ENCODE data around the gene EVI5.
A peak's percentile ranks its signal among the peaks of the same experiment; 100 is the strongest.

Gene EVI5

DNA sequence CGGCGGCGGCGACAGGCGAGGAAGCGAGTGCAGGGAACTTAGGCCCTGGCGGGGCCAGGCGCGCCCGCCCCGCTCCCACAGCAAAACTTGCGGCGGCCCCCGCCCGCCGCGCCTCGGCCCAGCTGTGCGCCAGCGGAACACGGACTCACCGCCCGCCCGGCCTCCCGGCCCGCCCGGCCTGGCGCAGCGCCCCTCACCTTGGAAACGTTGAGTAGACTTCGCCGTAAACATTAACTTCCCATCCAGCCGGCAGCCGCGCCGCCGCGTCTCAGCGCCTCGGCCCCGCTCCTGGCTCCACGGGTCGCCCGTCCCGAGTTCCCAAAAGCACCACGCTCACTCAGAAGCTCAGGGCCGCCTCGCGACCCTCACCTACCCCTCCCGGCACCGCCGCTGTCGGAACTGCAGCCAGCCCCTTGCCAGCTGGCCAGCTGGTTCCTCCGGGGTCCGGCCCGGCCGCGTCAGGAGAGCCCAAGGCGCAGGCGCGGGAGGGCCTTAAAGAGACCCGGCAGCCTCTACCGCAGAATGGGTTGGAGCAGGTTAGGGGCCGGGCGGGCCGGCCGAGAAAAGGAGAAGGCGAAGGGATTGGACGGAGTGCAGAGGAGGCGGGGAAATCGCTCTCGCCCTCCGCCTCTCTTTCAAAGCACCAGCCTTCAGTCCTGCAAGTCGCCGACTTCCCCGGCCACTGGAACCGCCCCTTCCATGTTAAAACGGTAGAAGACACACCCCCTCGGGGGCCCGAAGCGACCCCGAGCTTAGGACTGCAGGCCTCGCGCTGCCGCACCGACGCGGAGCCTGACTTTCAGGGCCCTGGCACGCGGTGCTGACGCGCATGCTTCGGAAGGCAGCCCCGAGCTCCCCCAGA lies at the start of gene EVI5:
Gene EVI5, minus strand, starts transcription at position 470 of the 862 bp plus-strand sequence. CDS start 48,562 bp downstream, outside the sequence.
- peak; percentile 57 for DNase-seq

DNA sequence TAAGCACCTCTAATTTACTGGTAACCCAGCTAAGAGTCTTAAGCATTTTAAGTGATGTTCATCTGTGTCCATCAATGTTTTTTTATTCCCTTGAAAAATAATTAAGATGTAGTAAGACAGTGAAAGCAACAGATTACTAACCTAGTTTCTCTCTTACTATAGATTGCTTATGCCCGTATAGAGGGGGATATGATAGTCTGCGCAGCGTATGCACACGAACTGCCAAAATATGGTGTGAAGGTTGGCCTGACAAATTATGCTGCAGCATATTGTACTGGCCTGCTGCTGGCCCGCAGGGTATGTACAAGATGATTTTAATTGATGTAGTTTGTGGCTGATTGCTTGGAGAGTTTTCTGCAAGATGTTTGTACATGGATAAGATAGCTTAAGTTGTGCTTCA lies 49.7 kb upstream of the EVI5 start:
- no peak for DNase-seq

DNA sequence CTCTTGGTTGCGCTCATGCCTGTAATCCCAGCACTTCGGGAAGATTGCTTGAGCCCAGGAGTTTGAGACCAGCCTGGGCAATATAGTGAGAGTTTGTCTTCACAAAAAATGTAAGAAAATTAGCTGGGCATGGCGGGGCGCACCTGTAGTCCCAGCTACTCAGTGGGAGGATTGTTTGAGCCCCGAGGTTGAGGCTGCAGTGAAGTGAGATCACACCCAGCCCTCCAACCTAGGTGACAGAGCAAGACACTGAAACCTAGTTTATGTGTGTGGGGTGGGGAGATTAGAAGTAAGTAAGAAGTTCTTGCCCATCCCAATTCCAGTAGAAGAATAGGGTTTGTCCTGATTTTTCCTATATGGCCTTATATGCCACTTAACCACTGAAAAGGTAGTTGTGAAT lies 48.9 kb upstream of the EVI5 start:
- DNase-seq = peak; percentile 32

DNA sequence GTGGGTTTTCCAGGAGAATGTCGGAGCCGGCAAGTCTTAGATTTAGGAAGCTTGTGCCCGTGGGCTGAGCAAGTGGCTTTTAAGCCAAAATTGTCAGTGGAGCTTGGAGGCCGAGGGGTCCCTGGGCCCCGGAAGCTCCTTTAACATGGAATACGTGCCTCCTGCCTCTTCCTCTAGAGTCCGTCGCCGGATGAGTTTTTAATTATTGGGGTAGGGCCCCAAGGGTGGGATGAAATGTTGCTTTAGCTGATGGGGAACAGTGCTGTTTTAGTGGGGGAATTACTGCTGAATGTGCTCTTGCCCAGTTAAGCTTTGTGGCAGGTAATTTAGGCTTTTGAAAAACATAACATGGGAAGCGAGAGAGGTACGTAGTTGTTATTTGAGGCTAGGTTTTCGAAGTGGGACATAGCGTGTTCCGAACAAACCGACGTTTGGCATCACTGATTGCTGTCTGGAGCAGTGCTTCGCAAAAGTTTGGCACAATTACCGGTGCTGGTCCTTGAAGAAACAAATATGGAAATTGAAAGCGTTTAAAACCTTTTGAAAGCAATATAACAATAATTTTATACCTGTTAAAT lies 47.7 kb upstream of the EVI5 start:
- no peak for DNase-seq

DNA sequence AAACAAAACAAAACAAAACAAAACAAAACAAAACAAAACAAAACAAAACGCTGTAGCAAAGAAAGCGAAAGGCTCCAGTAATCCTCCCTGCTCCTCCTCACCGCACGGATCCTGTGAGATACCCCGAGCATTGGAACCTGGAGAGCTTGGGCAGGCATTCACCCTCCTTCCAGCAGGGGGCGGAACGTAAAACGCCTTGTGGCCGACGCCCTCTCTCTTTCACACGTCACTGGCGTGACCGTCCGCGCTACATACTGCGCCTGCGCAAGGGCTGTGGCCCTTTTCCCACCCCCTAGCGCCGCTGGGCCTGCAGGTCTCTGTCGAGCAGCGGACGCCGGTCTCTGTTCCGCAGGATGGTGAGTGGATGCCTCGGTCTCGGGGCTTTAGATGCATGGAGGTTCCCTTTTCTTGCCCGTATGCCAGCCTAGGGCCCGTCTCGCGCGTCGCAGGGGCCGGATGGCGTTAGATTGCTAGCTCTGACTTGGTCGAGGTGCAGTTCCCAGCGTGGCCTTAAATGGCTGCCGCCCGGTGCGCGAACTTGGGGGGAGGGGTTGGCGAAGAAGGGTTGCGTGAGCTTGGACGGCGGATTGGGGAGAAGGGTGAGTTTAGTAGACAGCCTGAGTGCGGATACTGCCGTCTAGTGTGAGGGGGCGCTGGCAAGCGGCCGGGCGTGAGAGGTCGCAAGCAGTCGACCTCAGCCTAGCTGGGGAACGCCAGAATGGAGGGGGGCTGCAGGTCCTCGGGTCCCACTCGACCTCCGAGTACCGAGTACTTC lies 47.0 kb upstream of the EVI5 start, which contains the start of gene RPL5:
Gene RPL5, plus strand, starts transcription at position 279 of the 775 bp plus-strand sequence. Its CDS starts 75 bp downstream, at position 354.
- peak; percentile 97 for DNase-seq

DNA sequence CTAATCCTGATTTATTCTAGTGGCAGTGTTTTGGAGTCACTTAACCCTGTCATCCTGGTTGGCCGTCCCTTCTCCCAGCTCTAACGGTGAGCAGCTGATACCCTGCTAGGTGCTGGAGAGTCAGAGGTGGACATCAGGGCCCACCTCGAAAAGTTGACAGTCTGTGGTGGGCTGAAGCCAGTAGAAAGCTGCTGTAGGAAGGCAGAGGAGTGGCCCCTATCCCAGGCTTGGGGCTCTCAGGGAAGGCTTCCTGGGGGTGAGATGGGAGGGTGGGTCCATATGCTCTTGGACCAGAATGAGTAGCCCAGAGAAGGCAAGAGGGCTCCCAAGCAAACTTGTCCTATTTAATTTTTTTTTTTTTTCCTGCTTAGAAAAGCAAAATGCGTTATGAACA lies 46.5 kb upstream of the EVI5 start:
- DNase-seq = no peak

DNA sequence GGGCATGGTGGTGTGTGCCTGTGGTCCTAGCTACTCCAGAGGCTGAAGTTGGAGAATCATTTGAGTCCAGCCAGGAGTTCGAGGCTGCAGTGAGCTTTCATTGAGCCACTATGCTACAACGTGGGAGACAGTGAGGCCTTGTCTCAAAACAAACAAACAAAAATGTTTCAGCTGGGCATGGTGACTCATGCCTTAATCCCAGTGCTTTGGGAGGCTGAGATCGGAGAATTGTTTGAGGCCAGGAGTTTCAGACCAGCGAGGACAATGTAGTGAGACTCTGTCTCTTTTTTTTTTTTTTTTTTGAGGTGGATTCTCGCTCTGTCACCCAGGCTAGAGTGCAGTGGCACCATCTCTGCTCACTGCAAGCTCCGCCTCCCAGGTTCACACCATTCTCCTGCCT lies 41.9 kb upstream of the EVI5 start:
- DNase-seq = no peak

DNA sequence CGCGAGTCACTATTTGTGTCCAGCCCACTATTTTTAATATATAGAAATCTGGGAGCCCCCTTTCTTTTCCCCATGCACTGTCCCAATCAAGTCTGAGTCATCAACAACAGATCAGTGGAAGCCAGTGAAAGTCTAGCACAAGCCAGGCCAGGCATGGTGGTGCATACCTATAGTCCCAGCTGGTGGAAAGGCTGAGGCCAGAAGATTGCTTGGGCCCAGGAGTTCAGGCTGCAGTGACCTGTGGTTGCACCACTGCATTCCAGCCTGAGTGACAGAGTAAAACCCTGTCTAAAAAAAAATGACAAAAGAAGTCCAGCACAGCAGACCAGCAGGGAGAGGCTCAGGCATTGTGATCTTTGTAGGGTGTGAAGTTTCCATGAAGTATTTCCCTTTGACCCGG lies 38.0 kb upstream of the EVI5 start:
- DNase-seq = no peak

DNA sequence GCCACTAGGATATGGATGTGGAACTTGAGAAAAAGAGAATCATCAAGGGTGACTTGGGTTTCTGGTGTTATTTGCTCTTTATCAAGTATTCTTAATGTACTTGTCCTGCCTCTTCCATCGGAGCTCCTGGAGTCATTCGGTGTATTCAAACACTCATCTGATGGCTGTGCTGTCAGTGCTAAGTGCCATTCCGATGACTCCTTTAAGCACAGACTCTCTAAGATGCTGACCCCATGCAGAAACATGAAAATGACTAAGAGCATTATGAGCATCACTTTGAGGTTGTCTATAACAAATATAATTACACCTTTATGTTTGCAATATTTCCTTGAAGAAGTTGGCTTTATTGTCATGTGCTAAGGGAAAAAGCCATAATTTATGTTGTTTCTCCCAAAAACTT lies 35.6 kb upstream of the EVI5 start:
- no peak for DNase-seq

DNA sequence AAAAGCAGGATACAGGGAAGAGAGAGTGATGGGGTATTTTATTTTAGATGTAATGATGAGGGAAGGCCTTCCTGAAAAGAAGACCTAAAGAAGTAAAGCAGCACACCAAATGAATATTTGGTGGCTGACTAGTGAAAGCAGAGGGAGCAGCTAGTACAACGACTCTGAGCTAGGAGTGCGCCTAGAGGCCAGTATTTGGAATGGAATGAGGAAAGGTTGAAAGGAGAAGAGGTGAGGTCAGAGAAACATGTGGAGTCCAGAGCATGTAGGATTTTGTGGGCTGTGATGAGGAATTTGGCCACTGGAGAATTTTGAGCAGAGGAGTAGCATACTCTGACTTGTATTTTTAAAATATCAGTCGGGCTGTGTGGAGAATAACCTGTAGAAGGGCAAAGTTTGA lies 35.1 kb upstream of the EVI5 start:
- no peak for DNase-seq

DNA sequence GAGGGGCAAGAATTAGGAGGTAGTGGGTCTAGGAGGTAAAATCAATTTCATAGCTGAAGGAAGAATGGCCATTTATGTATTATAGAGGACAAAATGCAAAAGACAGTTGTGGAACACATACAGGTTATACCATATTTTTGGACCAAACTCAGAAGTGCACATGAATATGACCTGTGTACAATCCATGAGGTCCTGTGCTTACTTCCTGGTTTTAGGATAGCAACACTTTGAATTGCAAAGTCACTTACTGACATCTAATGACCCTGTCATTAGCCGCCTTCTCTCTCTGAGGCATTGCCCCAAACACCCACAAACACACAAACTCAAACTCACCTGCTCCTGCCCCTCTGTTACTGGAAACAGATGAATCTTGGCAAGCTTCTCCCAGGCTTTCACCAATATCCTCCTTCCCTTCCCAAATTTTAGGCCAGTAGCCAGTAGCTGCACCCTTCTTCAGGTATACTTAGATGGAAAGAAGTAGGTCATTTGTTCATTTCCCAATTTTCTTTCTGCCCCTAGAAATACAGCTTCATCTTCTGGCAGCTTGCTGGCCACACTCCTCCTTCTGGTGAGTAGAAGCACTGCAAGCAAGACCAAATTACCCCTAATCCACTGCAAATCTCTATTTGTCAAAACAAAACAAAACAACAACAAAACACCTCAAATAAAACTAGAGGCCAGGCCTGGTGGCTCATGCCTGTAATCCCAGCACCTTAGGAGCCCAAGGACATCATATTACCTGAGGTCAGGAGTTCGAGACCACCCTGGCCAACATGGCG lies 33.3 kb upstream of the EVI5 start:
- peak; percentile 49 for DNase-seq

DNA sequence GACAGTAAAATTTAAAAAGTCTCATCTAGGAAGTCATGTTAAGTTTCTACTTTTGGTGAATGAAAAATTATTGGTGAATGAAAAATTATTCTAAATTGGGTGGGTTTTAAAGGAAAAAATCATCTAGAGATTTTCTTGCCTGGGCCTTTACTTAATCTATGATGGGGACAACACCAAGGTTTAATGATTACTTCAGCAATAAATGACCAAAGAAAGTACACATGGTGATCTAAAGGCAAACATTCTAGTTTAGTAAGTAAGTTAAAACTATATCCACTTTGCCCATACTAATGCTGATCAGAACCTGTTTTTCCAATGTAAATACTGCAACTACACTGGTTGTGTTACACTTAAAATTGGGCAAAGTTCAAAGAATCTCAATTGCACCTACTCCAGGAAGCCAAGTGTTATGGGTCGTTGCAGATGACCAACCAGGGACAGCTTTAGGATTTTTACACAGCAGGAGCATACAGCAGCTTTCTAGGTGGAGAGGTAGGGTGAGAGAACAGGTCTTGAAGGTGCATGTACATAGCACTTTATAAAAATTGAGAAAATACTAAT lies 32.3 kb upstream of the EVI5 start:
- no peak for DNase-seq

DNA sequence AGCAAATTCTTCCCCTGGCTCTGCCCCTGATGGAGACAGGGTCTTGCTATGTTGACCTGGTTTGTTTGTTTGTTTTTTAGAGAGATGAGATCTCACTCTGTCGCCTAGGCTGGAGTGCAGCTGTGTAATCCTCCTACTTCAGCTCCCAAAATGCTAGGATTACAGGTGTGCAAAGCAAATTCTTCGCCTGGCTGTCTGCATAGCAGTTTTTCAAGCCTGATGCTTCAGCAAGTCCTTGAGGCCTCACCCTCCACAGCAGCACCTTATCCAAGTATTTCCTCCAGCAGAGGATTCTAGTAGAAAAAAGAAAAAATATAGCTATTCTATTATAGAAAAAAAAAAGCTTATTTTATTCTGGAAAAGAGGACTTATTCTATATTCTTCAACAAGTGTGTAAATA lies 31.8 kb upstream of the EVI5 start:
- DNase-seq = no peak

DNA sequence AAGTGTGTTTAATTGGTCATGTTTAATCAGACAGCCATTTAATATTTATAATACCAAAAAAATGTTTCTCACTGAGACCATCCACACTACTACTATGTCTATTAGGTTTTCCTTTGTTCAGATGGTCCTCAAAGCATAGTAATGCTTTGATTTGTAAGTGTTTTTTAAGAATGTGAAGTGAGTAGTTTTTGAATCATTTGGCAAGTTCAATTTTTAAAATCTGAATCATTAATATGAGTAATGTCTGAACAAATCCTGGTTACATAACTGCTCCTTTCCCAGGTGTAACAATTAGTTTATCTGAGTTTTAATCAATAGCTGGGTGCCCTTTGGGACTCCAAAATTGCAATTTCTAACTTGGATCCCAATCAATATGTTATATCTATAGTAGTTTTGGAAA lies 23.5 kb upstream of the EVI5 start:
- no peak for DNase-seq

DNA sequence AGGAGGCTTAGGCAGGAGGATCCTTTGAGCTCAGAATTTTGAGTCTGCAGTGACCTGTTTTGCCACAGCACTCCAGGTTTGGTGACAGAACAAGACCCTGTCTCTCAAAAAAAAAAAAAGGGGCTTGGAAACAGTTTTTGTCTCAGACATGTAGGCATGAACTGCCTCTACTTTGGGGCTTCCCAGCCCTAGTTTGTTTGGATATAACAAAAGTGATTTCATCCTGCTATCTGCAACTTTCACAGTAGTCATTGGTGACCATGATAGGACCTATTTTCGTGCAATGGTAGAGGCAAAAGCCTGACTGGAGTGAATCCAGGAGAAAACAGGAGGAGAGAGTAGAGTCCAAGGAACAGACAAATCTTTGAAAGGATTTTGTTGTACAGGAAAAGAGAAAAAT lies 20.3 kb upstream of the EVI5 start:
- no peak for DNase-seq

DNA sequence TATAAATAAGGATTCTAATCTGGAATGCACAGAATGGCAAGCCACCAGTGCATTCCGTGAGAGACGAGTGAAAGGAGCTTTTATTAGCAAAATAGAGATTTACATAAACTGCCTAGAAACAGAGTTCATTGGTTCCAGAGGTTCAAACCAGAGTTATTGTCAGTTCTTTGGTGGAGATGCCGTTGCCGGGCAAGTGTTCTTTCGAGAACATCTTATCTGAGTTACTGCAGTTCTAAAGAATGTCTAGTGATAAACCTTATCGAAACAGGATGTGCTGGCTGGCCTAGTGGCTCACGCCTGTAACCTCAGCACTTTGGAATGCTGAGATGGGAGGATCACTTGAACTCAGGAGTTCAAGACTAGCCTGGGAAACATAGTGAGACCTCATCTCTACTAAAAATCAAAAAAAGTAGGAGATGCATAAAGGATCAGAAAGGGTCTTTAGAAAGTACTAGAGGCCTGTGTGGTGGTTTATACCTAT lies 19.9 kb upstream of the EVI5 start:
- peak; percentile 30 for DNase-seq

DNA sequence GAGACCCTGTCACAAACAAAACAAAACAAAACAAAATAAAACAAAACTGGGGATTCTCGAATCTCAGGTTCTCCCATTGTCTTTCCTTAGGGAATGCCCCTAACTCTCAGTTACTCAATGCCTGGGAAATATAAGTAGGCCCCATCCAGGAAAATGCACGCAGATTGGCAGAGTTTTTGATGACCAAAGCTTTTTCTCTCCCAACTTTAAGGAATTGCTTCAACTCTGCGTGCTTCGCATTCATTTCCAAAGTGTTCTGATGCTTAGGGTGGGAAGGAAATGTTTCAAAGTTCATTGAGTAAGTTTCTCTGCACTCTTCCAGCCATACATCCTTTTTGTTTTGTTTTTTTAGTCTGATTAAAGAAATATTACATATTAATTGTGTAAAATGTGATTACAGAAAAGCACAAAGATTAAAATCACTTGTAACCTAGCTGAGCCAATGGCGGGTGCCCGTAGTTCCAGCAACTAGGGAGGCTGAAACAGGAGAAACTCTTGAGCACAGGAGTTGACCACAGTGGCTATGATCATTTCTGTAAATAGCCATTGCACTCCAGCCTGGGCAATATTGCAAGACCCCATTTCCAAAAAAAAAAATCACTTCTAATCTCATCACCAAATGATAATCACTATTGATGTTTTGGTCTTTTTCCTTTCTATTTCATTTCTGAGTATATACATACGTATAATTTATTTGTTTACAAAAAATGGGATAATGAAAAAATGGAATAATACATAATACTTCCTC lies 18.4 kb upstream of the EVI5 start:
- no peak for DNase-seq

DNA sequence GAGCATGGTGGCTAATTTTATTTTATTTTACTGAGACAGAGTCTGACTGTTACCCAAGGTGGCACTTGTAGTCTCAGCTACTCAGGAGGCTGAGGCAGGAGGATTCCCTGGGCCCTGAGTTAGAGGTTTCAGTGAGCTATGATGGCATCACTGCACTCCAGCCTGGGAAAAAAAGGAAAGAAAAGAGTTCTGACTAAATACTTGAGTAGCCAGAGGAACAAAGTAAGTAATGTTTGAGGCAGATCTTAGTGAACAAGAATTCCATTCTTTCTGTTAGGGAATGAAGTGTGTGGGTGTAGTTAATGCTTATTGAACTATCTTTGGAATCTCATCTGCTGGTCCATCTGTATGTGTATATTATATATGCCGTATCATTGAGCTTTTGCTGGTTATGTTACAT lies 13.1 kb upstream of the EVI5 start:
- no peak for DNase-seq

DNA sequence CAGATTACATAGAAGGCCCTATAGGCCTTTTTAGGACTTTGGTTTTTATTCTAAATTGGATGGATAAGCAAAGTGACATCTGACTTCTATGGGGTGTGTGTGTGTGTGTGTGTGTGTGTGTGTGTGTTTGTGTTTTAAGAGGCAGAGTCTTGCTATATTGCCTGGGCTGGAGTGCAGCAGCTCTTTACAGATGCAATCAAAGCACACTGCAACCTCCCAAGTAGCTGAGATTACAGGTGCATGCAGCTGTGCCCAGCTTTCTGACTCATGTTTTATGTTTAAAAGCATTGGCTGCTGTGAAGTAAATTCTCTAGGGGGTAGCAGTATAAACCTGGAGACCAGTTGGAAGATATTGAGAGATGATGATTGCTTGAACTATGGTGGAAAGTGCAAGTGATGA lies 12.4 kb upstream of the EVI5 start:
- DNase-seq = no peak

DNA sequence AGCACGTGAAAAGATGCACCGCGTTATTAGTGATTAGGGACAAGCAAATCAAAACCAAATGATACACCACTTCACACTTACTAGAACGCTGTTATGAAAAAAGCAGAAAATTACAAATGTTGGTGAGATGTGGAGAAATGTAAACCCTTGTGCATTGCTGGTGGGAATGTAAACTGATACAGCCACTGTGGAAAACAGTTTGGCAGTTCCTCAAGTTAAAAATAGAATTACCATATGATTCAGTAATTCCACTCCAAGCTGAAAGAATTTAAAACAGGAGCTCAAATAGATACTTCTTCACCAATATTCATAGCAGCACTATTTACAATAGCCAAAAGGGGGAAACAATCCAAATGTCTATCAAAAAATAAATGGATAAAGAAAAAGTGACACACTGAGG lies 10.3 kb upstream of the EVI5 start:
- no peak for DNase-seq

DNA sequence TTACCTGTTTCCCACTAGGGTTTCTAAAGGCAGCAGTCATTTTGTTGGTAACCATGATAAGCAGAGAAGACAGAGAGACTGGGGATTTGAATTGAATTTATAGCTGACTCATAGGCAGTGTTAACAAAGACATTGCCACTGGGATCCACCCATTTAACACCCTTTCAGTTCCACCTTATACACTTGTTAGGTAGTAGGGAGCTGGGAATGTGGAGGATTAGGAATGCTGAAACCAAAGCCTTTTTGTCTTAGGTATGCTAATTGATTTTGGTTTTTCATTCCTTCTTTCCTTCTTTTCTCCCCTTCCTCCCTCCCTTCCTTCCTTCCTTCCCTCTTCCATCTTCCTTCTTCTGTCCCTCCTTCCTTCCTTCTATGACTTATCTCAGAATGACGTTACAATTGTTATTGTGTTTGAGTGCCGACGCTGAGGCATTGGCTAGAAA lies 7.5 kb upstream of the EVI5 start:
- no peak for DNase-seq
